Panc1 (cell line): ENCODE results near the gene TRAPPC2B.
A peak's percentile ranks its signal among the peaks of the same experiment; 100 is the strongest.

ENCODE experiments used
- CTCF ChIP-seq: fragments of 450-650 bp; IDR thresholded peaks from 2 replicates; pipeline ENCODE4 v1.5.1; 2017; ENCODE audit warnings: mild to moderate bottlenecking
- POLR2AphosphoS5 ChIP-seq: IDR thresholded peaks from 2 replicates; pipeline ENCODE4 v1.6.1; 2012; ENCODE audit warnings: mild to moderate bottlenecking, low read depth, low read length, moderate library complexity
- SIN3A ChIP-seq: IDR thresholded peaks from 2 replicates; pipeline ENCODE4 v1.6.1; 2012; ENCODE audit warnings: low read depth, mild to moderate bottlenecking, low read length, moderate library complexity, borderline replicate concordance; ENCODE audit not compliant: insufficient read depth
- TCF7L2 ChIP-seq: IDR thresholded peaks from 2 replicates; pipeline ENCODE4 v1.6.1; 2011; ENCODE audit warnings: mild to moderate bottlenecking, low read depth, low read length, inconsistent platforms
- TF ChIP-seq, protein P1 (sequence below), 2 experiments: IDR thresholded peaks; 2 replicates each; pipeline ENCODE4 v1.6.1; 2011 to 2012; ENCODE audit warnings: low read depth in 2 of 2, control low read depth in 1 of 2, low read length in 1 of 2, mild to moderate bottlenecking in 1 of 2, moderate library complexity in 1 of 2; ENCODE audit not compliant: insufficient read depth in 1 of 2

GRCh38 chr19:57406516-57407123 is 43.3 kb downstream of the TRAPPC2B start:
- no peak for TF ChIP-seq SIN3A
- TF ChIP-seq TCF7L2 = no peak
- TF ChIP-seq POLR2AphosphoS5 = no peak
- TF ChIP-seq CTCF = peak; percentile 93
- TF ChIP-seq, protein P1, sequence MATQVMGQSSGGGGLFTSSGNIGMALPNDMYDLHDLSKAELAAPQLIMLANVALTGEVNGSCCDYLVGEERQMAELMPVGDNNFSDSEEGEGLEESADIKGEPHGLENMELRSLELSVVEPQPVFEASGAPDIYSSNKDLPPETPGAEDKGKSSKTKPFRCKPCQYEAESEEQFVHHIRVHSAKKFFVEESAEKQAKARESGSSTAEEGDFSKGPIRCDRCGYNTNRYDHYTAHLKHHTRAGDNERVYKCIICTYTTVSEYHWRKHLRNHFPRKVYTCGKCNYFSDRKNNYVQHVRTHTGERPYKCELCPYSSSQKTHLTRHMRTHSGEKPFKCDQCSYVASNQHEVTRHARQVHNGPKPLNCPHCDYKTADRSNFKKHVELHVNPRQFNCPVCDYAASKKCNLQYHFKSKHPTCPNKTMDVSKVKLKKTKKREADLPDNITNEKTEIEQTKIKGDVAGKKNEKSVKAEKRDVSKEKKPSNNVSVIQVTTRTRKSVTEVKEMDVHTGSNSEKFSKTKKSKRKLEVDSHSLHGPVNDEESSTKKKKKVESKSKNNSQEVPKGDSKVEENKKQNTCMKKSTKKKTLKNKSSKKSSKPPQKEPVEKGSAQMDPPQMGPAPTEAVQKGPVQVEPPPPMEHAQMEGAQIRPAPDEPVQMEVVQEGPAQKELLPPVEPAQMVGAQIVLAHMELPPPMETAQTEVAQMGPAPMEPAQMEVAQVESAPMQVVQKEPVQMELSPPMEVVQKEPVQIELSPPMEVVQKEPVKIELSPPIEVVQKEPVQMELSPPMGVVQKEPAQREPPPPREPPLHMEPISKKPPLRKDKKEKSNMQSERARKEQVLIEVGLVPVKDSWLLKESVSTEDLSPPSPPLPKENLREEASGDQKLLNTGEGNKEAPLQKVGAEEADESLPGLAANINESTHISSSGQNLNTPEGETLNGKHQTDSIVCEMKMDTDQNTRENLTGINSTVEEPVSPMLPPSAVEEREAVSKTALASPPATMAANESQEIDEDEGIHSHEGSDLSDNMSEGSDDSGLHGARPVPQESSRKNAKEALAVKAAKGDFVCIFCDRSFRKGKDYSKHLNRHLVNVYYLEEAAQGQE (IDR thresholded peaks at IDR 0.05; ENCODE audit: insufficient read depth in 1 of 2, low read depth in 2 of 2, low read length in 1 of 2) = peak in 1 of 2 experiments; percentile 66; a peak in 2 of 4 replicates
